Activated CD8-positive, alpha-beta memory T cell treated with anti-CD3 and anti-CD28 coated beads, Interleukin-2, amount 50 U/mL, for 24 hours (primary cell): Measurements from ENCODE around the gene PPP1R3C.

ENCODE experiments used
- DNase-seq: peaks from one replicate; pipeline ENCODE4 v3.0.0-alpha.2; 2020; ENCODE audit errors: extremely low read depth

PPP1R3C gene

GRCh38 chr10:91629715-91630549 lies 2.9 kb downstream of the PPP1R3C start:
- DNase-seq, result no peak

- DNase-seq, result no peak
Measured at GRCh38 chr10:91628383-91628782, 4.5 kb downstream of the PPP1R3C start.

- DNase-seq, result no peak
Measured at GRCh38 chr10:91627344-91628102, 5.3 kb downstream of the PPP1R3C start.

- DNase-seq, result no peak
Measured at GRCh38 chr10:91626936-91627335, 5.9 kb downstream of the PPP1R3C start.

GRCh38 chr10:91624633-91625032 lies 8.2 kb downstream of the PPP1R3C start:
- DNase-seq, result no peak

- DNase-seq, result no peak
Measured at GRCh38 chr10:91622601-91623000, 10.3 kb downstream of the PPP1R3C start.

GRCh38 chr10:91621483-91622113 lies 11.3 kb downstream of the PPP1R3C start:
- no peak for DNase-seq

- DNase-seq, result no peak
Measured at GRCh38 chr10:91617072-91617609, 15.7 kb downstream of the PPP1R3C start.

- DNase-seq, result no peak
Measured at GRCh38 chr10:91616137-91616536, 16.7 kb downstream of the PPP1R3C start.

- DNase-seq, result no peak
Measured at GRCh38 chr10:91614225-91614624, 18.6 kb downstream of the PPP1R3C start.

GRCh38 chr10:91613411-91614187 lies 19.3 kb downstream of the PPP1R3C start:
- no peak for DNase-seq

GRCh38 chr10:91610919-91611318 lies 22.0 kb downstream of the PPP1R3C start:
- no peak for DNase-seq

GRCh38 chr10:91610444-91610843 lies 22.4 kb downstream of the PPP1R3C start:
- no peak for DNase-seq

- no peak for DNase-seq
Measured at GRCh38 chr10:91607646-91608403, 25.0 kb downstream of the PPP1R3C start.

- DNase-seq, result no peak
Measured at GRCh38 chr10:91605968-91606367, 26.9 kb downstream of the PPP1R3C start.

GRCh38 chr10:91604553-91605534 lies 28.0 kb downstream of the PPP1R3C start:
- DNase-seq, result no peak

GRCh38 chr10:91603931-91604331 lies 28.9 kb downstream of the PPP1R3C start:
- no peak for DNase-seq

- no peak for DNase-seq
Measured at GRCh38 chr10:91602868-91603568, 29.9 kb downstream of the PPP1R3C start.

GRCh38 chr10:91602449-91602848 lies 30.4 kb downstream of the PPP1R3C start:
- DNase-seq, result no peak
